Forelimb muscle (tissue), 1 donor: Measurements from ENCODE around the gene GRAMD1A. TPM values are rescaled to one million over a fixed set of nuclear protein-coding genes. Genes with fewer than 3 reads are reported as not detected.

Experiments used
- DNase-seq: peaks from one replicate; pipeline ENCODE4 v3.0.0-alpha.2; 2013; ENCODE audit warnings: low read depth
- polyA plus RNA-seq: library from polyadenylated mRNA; unstranded; fragments of 120-200 nt; gene quantifications from one replicate; pipeline ENCODE4 v1.2.1, GENCODE V29; 2013; ENCODE audit not compliant: insufficient read length

The GRAMD1A gene
- polyA plus RNA-seq, 1 donor, result 41.0 TPM

- DNase-seq, result no peak
Observed at GRCh38 chr19:35073941-35074340, 73.8 kb downstream of the GRAMD1A start.

- no peak for DNase-seq
Observed at GRCh38 chr19:35074426-35075201, 74.5 kb downstream of the GRAMD1A start.

- DNase-seq, result no peak
Observed at GRCh38 chr19:35075202-35076025, 75.3 kb downstream of the GRAMD1A start.

- DNase-seq, result no peak
Observed at GRCh38 chr19:35076026-35076370, 75.9 kb downstream of the GRAMD1A start.

Other genes starting within 250 kb of the GRAMD1A start
- gene ZNF599, start 227.1 kb upstream of the GRAMD1A start, polyA plus RNA-seq, result 6.4 TPM
- gene ZNF30, start 73.4 kb upstream of the GRAMD1A start, polyA plus RNA-seq, result 3.6 TPM
- 2.0 TPM for gene ZNF792, start 36.1 kb upstream of the GRAMD1A start, polyA plus RNA-seq
- 6.3 TPM for gene SCN1B, start 30.1 kb downstream of the GRAMD1A start, polyA plus RNA-seq
- gene HPN, start 41.4 kb downstream of the GRAMD1A start, polyA plus RNA-seq, result 0.23 TPM
- gene FXYD3, start 115.5 kb downstream of the GRAMD1A start, polyA plus RNA-seq, result 0.42 TPM
- 9.0 TPM for gene LGI4, start 134.7 kb downstream of the GRAMD1A start, polyA plus RNA-seq
- 261 TPM for gene FXYD1, start 138.5 kb downstream of the GRAMD1A start, polyA plus RNA-seq
- gene FXYD7, start 142.9 kb downstream of the GRAMD1A start, polyA plus RNA-seq, result 1.0 TPM
- gene FXYD5, start 154.4 kb downstream of the GRAMD1A start, polyA plus RNA-seq, result 16.2 TPM
- gene FAM187B, start 228.4 kb downstream of the GRAMD1A start, polyA plus RNA-seq, result not detected
- gene LSR, start 248.7 kb downstream of the GRAMD1A start, polyA plus RNA-seq, result 3.7 TPM